Heart left ventricle (tissue), 13 donors: ENCODE results near the gene CHRNB4.

Experiments
- POLR2A ChIP-seq, 2 donors: fragments of 450-650 bp; IDR thresholded peaks; one replicate each; pipeline ENCODE4 v1.6.1; 2017; ENCODE audit warnings: antibody characterized with exemption in 2 of 2, mild to moderate bottlenecking in 2 of 2, moderate library complexity in 2 of 2
- TF ChIP-seq, protein P1 (sequence below), 12 donors: fragments of 200-600 bp; sonication (generic) in 4 of 12; IDR thresholded peaks; one replicate each; pipeline versions ENCODE4 v1.5.0 to v1.8.0; 2018 to 2022; ENCODE audit warnings: antibody characterized with exemption in 12 of 12, mild to moderate bottlenecking in 5 of 12
- donor health status: ischemic (EF 13 %, LVEDD 7.1; RV severe dilation, severe dysfunction).
- donor health status: DM: no; HTN: yes; CAD: no.
- donor health status: DM: no; HTN: no; CAD: no.
- donor health status: ischemic (EF 25% LVEDD 6.9; RV normal size, moderate dysfunction).
- donor health status: ischemic (EF 25% LVEDD 5.7; RV mildly dilated, moderate dysfunction).
- donor health status: ischemic (EF 35%, LVEDD 5.7; RV mildly dilated, moderate dysfunction).
- donor health status: nonischemic (EF 11% LVEDD 7.7; RV severe dilation, severe dysfunction).
- donor health status: DM: yes; HTN: yes; CAD: no.
- donor health status: PGD.
- donor health status: ischemic (EF 29% LVEDD 5.4; RV normal size, mild dysfunction).
- donor health status: nonischemic (EF 23%, LVEDD 6.1; RV moderate dilation, normal function).

DNA sequence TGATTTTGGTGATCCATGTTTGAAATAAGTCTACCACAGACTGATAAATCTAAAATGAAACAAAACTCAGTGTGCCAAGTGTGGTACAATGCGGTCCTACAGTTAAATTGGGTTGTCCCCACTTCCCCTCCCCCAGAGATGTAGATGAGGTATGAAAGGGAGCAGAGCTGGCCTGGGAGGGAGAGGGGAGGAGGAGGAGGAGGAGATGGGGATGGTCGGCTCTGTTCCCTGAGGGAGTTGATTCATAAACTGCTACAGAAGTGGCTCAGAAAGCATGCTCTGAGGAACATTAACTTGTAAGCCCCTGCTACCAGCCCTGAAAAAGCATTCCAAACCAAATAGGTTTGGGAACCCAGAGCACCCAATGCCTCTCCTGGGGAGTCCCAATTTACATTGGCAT lies 28.0 kb upstream of the CHRNB4 start:
- TF ChIP-seq, protein P1, sequence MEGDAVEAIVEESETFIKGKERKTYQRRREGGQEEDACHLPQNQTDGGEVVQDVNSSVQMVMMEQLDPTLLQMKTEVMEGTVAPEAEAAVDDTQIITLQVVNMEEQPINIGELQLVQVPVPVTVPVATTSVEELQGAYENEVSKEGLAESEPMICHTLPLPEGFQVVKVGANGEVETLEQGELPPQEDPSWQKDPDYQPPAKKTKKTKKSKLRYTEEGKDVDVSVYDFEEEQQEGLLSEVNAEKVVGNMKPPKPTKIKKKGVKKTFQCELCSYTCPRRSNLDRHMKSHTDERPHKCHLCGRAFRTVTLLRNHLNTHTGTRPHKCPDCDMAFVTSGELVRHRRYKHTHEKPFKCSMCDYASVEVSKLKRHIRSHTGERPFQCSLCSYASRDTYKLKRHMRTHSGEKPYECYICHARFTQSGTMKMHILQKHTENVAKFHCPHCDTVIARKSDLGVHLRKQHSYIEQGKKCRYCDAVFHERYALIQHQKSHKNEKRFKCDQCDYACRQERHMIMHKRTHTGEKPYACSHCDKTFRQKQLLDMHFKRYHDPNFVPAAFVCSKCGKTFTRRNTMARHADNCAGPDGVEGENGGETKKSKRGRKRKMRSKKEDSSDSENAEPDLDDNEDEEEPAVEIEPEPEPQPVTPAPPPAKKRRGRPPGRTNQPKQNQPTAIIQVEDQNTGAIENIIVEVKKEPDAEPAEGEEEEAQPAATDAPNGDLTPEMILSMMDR (IDR thresholded peaks at IDR 0.05): no peak
- TF ChIP-seq POLR2A (IDR thresholded peaks at IDR 0.05): no peak
